NB4 (cell line): ENCODE data around the gene SPON1.

ENCODE experiments used
- DNase-seq: peaks from one replicate; pipeline ENCODE4 v3.0.0; 2010; ENCODE audit warnings: low read depth
- H3K4me3 ChIP-seq: one replicate; pipeline ENCODE4 v1.5.1; 2011; ENCODE audit warnings: mild to moderate bottlenecking, low read depth, low read length, moderate library complexity
- MYC ChIP-seq: IDR thresholded peaks from 2 replicates; pipeline ENCODE4 v1.6.1; 2011; ENCODE audit warnings: low read depth, low read length
- POLR2A ChIP-seq: IDR thresholded peaks from 2 replicates; pipeline ENCODE4 v1.6.1; 2011; ENCODE audit warnings: mild to moderate bottlenecking; ENCODE audit not compliant: insufficient read length; ENCODE audit errors: extremely low read depth
- TF ChIP-seq, protein P1 (sequence below): IDR thresholded peaks from one replicate; pipeline ENCODE4 v1.5.1; 2012; ENCODE audit warnings: low read depth, low read length
- TF ChIP-seq, protein P2 (sequence below): IDR thresholded peaks from 2 replicates; pipeline ENCODE4 v1.6.1; 2011; ENCODE audit warnings: low read depth, low read length

SPON1 gene

DNA sequence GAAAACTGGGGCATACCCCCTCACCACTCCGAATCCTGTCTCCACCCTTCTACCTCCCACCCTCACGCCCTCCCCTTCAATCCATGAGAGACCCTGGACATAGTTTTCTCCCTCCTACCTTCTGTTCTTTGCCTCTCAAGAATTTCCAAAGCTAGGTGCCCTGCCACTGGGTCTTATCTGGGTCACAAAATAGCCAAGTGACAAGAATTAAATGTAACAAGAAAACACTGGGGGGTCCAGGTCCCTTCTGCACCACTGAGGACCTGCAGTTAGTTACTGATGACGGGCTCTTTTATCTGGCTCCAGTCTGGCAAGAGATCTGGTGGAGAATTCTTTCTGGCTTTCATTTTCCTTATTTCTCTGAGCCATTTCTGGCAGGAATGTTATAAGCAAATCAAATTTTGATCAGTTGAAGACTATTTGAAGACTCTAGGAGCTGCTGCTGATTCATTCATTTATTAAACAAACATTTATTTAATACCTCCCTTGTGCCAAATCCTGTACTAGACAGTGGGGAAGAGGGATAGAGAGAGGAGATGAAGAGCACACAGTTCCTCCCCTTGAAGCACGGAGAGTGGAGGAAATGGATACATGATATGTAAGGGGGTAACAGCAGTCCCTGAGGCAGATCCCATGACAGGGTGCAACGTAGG is 261.2 kb downstream of the SPON1 start:
- H3K4me3 ChIP-seq = no peak overlapping the region
- TF ChIP-seq, protein P1, sequence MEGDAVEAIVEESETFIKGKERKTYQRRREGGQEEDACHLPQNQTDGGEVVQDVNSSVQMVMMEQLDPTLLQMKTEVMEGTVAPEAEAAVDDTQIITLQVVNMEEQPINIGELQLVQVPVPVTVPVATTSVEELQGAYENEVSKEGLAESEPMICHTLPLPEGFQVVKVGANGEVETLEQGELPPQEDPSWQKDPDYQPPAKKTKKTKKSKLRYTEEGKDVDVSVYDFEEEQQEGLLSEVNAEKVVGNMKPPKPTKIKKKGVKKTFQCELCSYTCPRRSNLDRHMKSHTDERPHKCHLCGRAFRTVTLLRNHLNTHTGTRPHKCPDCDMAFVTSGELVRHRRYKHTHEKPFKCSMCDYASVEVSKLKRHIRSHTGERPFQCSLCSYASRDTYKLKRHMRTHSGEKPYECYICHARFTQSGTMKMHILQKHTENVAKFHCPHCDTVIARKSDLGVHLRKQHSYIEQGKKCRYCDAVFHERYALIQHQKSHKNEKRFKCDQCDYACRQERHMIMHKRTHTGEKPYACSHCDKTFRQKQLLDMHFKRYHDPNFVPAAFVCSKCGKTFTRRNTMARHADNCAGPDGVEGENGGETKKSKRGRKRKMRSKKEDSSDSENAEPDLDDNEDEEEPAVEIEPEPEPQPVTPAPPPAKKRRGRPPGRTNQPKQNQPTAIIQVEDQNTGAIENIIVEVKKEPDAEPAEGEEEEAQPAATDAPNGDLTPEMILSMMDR = no peak
- no peak for TF ChIP-seq MYC
- TF ChIP-seq, protein P2, sequence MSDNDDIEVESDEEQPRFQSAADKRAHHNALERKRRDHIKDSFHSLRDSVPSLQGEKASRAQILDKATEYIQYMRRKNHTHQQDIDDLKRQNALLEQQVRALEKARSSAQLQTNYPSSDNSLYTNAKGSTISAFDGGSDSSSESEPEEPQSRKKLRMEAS = no peak
- no peak for TF ChIP-seq POLR2A
- no peak for DNase-seq

GRCh38 chr11:14224395-14224794 is 261.9 kb downstream of the SPON1 start:
- no peak for DNase-seq
- no peak overlapping the region for H3K4me3 ChIP-seq
- TF ChIP-seq, protein P1 = no peak
- TF ChIP-seq MYC (no peak), POLR2A (no peak)
- TF ChIP-seq, protein P2 = no peak

DNA sequence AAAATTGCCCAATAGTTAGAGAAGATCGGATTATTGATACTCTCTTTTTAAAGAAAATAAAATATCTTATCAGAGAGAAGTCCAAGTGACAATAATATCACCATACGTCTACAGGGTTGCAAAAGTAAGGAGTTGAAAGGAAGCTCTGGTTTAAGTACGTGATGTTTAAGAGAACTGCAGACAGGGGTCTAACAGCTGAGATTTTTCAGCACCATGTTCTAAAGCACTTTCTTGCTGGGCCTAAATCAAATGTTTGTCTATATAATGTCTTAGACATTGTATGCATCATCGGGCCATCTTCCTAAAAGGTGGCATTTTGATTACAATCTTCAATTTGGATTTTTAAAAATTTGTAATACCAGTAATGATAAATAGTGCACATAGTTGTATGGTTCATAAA is 263.1 kb downstream of the SPON1 start:
- H3K4me3 ChIP-seq = no peak overlapping the region
- TF ChIP-seq, protein P1 = no peak
- TF ChIP-seq POLR2A (no peak), MYC (no peak)
- TF ChIP-seq, protein P2 = no peak
- DNase-seq = no peak

DNA sequence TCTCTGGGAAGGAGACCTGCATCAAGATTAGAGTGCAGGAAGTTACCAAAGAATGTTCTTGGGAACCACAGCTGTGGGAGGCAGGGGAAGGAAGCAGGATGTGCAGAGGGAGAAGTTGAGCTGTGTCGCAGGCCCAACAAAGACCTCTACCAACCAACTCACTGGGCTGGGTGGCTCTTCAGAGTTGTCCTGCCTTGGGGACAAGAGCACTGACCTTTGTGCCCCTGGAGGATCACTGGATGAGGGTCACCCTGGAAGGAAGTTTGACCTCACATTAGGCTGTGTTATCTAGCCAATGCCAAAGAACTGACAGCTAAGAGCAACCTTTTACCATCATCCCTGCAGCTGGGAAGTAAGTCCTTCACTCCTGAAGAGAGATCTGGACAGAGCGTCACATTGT is 265.8 kb downstream of the SPON1 start:
- H3K4me3 ChIP-seq = no peak overlapping the region
- TF ChIP-seq MYC = no peak
- no peak for TF ChIP-seq POLR2A
- TF ChIP-seq, protein P2 = no peak
- TF ChIP-seq, protein P1 = no peak
- no peak for DNase-seq

DNA sequence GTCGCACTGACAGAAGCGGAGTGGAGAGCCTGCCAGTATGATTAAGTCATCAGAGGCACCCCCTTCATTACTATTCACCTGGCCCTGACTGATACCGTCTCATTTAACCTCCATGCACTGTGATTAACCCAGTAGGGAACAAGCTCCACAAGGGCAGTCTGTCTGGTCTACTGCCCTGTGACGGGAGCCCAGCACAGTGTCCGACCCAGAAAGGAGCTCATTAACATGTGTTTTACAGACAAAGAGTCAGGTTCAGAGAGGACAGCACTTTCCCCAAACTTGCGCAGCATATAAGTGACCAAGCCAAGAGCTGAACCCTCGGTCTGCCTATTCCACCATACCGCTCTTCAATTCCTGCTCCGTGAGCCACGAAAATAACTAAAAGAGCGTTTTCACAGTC is 266.9 kb downstream of the SPON1 start:
- no peak overlapping the region for H3K4me3 ChIP-seq
- DNase-seq = no peak
- TF ChIP-seq, protein P2 = no peak
- TF ChIP-seq, protein P1 = no peak
- TF ChIP-seq POLR2A (no peak), MYC (no peak)
